Endothelial cell of umbilical vein (primary cell): Measurements from ENCODE around the gene HDAC4. TPM values are rescaled to one million over a fixed set of nuclear protein-coding genes. Genes with fewer than 3 reads are reported as not detected.

Source experiments
- BruUV-seq: library from RNA; stranded (reverse); fragments of 400-500 nt; replicated peaks from 2 replicates; lab custom pipeline; 2021; lab: Mats Ljungman, UMichigan
- CTCF ChIA-PET: fragments of 300-600, 350-600 bp; sonication (Branson Sonifier 250); formaldehyde crosslinking; loops from one replicate; lab custom pipeline; 2021; ENCODE audit warnings: antibody characterized with exemption, inconsistent platforms; lab: Charles Lee
- POLR2A ChIA-PET: fragments of 300-600, 350-600 bp; sonication (Branson Sonifier 250); formaldehyde crosslinking; loops from one replicate; lab custom pipeline; 2021; ENCODE audit warnings: antibody characterized with exemption, inconsistent platforms; lab: Charles Lee
- DNase-seq: peaks from one replicate; pipeline ENCODE4 v3.0.0-alpha.2; 2011; ENCODE audit warnings: low read depth, low spot score
- FAIRE-seq: peaks from 2 replicates; lab custom pipeline; 2011; peaks lifted over from hg19 to GRCh38; lab: Jason Lieb, UNC
- H2AFZ ChIP-seq: 2 replicates; pipeline ENCODE4 v1.6.0; 2012; ENCODE audit warnings: low read depth, low read length, control low read depth, inconsistent platforms
- H3K27ac ChIP-seq: 2 replicates; pipeline ENCODE4 v1.5.1; 2011; ENCODE audit warnings: low read depth, mild to moderate bottlenecking, control low read depth, low read length, moderate library complexity; ENCODE audit not compliant: insufficient read depth
- H3K27me3 ChIP-seq, 2 experiments: 2 replicates each; pipeline versions ENCODE4 v1.6.0 to v1.6.1; 2011; ENCODE audit warnings: low read length in 2 of 2, mixed read lengths in 1 of 2; ENCODE audit not compliant: control insufficient read depth in 2 of 2, insufficient read depth in 2 of 2
- H3K36me3 ChIP-seq, 2 experiments: 2 replicates in 1 of 2; 3 replicates in 1 of 2; pipeline ENCODE4 v1.5.1; 2011; ENCODE audit warnings: low read length in 2 of 2, mild to moderate bottlenecking in 1 of 2, moderate library complexity in 1 of 2; ENCODE audit not compliant: control insufficient read depth in 2 of 2, insufficient read depth in 2 of 2; ENCODE audit errors: extremely low read depth in 1 of 2
- H3K4me1 ChIP-seq: 3 replicates; pipeline ENCODE4 v1.5.1; 2011; ENCODE audit warnings: mild to moderate bottlenecking, low read length; ENCODE audit not compliant: control insufficient read depth, insufficient read depth; ENCODE audit errors: extremely low read depth
- H3K4me2 ChIP-seq: 2 replicates; pipeline ENCODE4 v1.6.1; 2011; ENCODE audit warnings: low read length, control low read depth, mixed read lengths; ENCODE audit not compliant: insufficient read depth
- H3K4me3 ChIP-seq, 3 experiments: fragments of 200-600 bp in 1 of 3; sonication (generic), shearing (Covaris generic) in 1 of 3; replicated peaks in 1 of 3; 2 replicates each; pipeline ENCODE4 v1.5.1; 2011 to 2016; ENCODE audit warnings: control low read depth in 3 of 3, low read length in 3 of 3, mild to moderate bottlenecking in 2 of 3, inconsistent platforms in 1 of 3, low read depth in 1 of 3, moderate library complexity in 1 of 3; ENCODE audit not compliant: insufficient read depth in 1 of 3
- H3K79me2 ChIP-seq: 2 replicates; pipeline ENCODE4 v1.6.0; 2012; ENCODE audit warnings: low read length, inconsistent platforms; ENCODE audit not compliant: control insufficient read depth, insufficient read depth
- H3K9ac ChIP-seq: replicated peaks from 2 replicates; pipeline ENCODE3; 2011; ENCODE audit warnings: low read length, control low read depth; ENCODE audit not compliant: insufficient read depth; ENCODE audit errors: extremely low read depth
- H3K9me1 ChIP-seq: replicated peaks from 3 replicates; pipeline ENCODE4 v1.6.0; 2011; ENCODE audit warnings: mild to moderate bottlenecking, low read length; ENCODE audit not compliant: control insufficient read depth, insufficient read depth; ENCODE audit errors: extremely low read depth
- H3K9me3 ChIP-seq: replicated peaks from 2 replicates; pipeline ENCODE4 v1.5.1; 2012; ENCODE audit warnings: low read length, inconsistent platforms; ENCODE audit not compliant: control insufficient read depth, insufficient read depth
- H4K20me1 ChIP-seq: replicated peaks from 2 replicates; pipeline ENCODE3; 2011; ENCODE audit warnings: mild to moderate bottlenecking, low read length; ENCODE audit not compliant: control insufficient read depth, insufficient read depth; ENCODE audit errors: extremely low read depth
- EZH2 ChIP-seq: IDR thresholded peaks from 2 replicates; pipeline ENCODE4 v1.6.1; 2012; ENCODE audit warnings: borderline replicate concordance, low read depth, mild to moderate bottlenecking, moderate library complexity, low read length, inconsistent platforms; ENCODE audit not compliant: severe bottlenecking
- FOS ChIP-seq: IDR thresholded peaks from 2 replicates; pipeline ENCODE4 v1.6.1; 2011; ENCODE audit warnings: mild to moderate bottlenecking, low read length, moderate library complexity, borderline replicate concordance; ENCODE audit not compliant: insufficient read depth
- GATA2 ChIP-seq: IDR thresholded peaks from 2 replicates; pipeline ENCODE4 v1.7.0; 2011; ENCODE audit warnings: low read depth, mild to moderate bottlenecking, moderate library complexity, mixed read lengths, low read length; ENCODE audit not compliant: insufficient read length, insufficient read depth
- MYC ChIP-seq: IDR thresholded peaks from one replicate; pipeline ENCODE4 v1.6.1; 2011; ENCODE audit warnings: mild to moderate bottlenecking, low read depth, low read length
- POLR2A ChIP-seq: IDR thresholded peaks from 2 replicates; pipeline ENCODE4 v1.6.1; 2012; ENCODE audit warnings: low read depth, mild to moderate bottlenecking, control low read depth, low read length
- POLR2AphosphoS5 ChIP-seq: IDR thresholded peaks from 2 replicates; pipeline ENCODE4 v1.6.1; 2012; ENCODE audit warnings: low read depth, mild to moderate bottlenecking, control low read depth, low read length, moderate library complexity; ENCODE audit not compliant: insufficient read depth
- dilution Hi-C: fragments of 300-500 bp; cut with MboI; formaldehyde crosslinking; loops from one replicate; pipeline ENCODE4 v1.15.0; 2019; ENCODE audit warnings: low sequenced_read_pairs; ENCODE audit not compliant: extremely low pct_ligation_motif_present
- intact Hi-C: fragments of 100-400 bp; cut with micrococcal nuclease; formaldehyde crosslinking; loops from one replicate; pipeline ENCODE4 v1.10.0; 2022
- polyA plus RNA-seq, 4 experiments: library from polyadenylated mRNA; depleted of rRNA in 3 of 4; stranded (reverse) in 3 of 4; unstranded in 1 of 4; fragments of >200 nt; gene quantifications; 2 replicates each; pipeline versions ENCODE4 v1.2.1 to v1.2.3, GENCODE V29; 2011 to 2012; ENCODE audit warnings: missing spikeins in 1 of 4
- total RNA-seq: library from RNA; stranded (reverse); gene quantifications from 2 replicates; pipeline ENCODE4 v1.2.3, GENCODE V29; 2021

HDAC4 gene
- total and polyA plus RNA-seq, 2 donors (not counting 3 experiments of a cell fraction or from before 2014, with no cell fraction given), result 13.4 to 33.0 TPM

- Histone ChIP-seq H3K27me3 (no peaks in the 10 kb centered on the region), H3K4me1 (no peaks in the 10 kb centered on the region), H3K4me3 (no peak overlapping the region), H3K9ac (no peak overlapping the region), H3K27ac (no peak overlapping the region), H3K9me3 (no peaks in the 10 kb centered on the region), H3K4me2 (no peak overlapping the region), H3K9me1 (no peaks in the 10 kb centered on the region), H3K79me2 (no peaks in the 10 kb centered on the region), H3K36me3 (no peaks in the 10 kb centered on the region), H2AFZ (no peak overlapping the region), H4K20me1 (no peaks in the 10 kb centered on the region)
- POLR2A ChIA-PET, result no interaction called here
- no TSS peak for BruUV-seq
- TF ChIP-seq GATA2 (no peak), POLR2A (no peak)
- CTCF ChIA-PET, result no interaction called here
- intact Hi-C loops (no loop called here), dilution Hi-C loops (no loop called here)
- DNase-seq (no peak), FAIRE-seq (peak; percentile 31)
Observed at GRCh38 chr2:239085201-239085992, 315.4 kb downstream of the HDAC4 start.

- no peaks in the 10 kb centered on the region for H3K27me3 ChIP-seq
- no peaks in the 10 kb centered on the region for H3K79me2 ChIP-seq
- intact Hi-C loops, result no loop called here
- H3K4me3 ChIP-seq, result no peak overlapping the region
- no peak for TF ChIP-seq EZH2
- TF ChIP-seq FOS, result no peak
- no peak for TF ChIP-seq GATA2
- TF ChIP-seq MYC, result no peak
- no peak for TF ChIP-seq POLR2AphosphoS5
- no peak overlapping the region for H3K27ac ChIP-seq
- H3K4me2 ChIP-seq, result no peak overlapping the region
- no peaks in the 10 kb centered on the region for H4K20me1 ChIP-seq
- CTCF ChIA-PET, result no interaction called here
- BruUV-seq, result no TSS peak
- H3K9ac ChIP-seq, result no peak overlapping the region
- dilution Hi-C loops, result no loop called here
- FAIRE-seq (no peak), DNase-seq (no peak)
- H2AFZ ChIP-seq, result no peak overlapping the region
- H3K9me3 ChIP-seq, result no peaks in the 10 kb centered on the region
- no peaks in the 10 kb centered on the region for H3K36me3 ChIP-seq
- no peaks in the 10 kb centered on the region for H3K9me1 ChIP-seq
- POLR2A ChIA-PET, result no interaction called here
- no peaks in the 10 kb centered on the region for H3K4me1 ChIP-seq
Observed at GRCh38 chr2:239084007-239084406, 316.8 kb downstream of the HDAC4 start.
